Stimulated activated CD8-positive, alpha-beta memory T cell treated with anti-CD3 and anti-CD28 coated beads, Interleukin-12 subunit alpha, Interleukin-12 subunit beta, amount 100 ng/mL, for 24 hours (primary cell): ENCODE results near the gene ERCC3.

Experiments used
- DNase-seq: peaks from one replicate; pipeline ENCODE4 v3.0.0-alpha.2; 2020; ENCODE audit errors: extremely low read depth

The ERCC3 gene

GRCh38 chr2:127293748-127294562, at the start of gene ERCC3:
Gene ERCC3 (minus strand): TSS chr2:127294144. CDS start chr2:127294081, 63 bp downstream.
- DNase-seq: peak; percentile 57

- no peak for DNase-seq
Observed at GRCh38 chr2:127343277-127343676, 49.3 kb upstream of the ERCC3 start.

- DNase-seq: no peak
Observed at GRCh38 chr2:127342101-127342500, 48.2 kb upstream of the ERCC3 start.

GRCh38 chr2:127332335-127332734, 38.4 kb upstream of the ERCC3 start:
- no peak for DNase-seq

- DNase-seq: no peak
Observed at GRCh38 chr2:127330753-127331152, 36.8 kb upstream of the ERCC3 start.

- DNase-seq: no peak
Observed at GRCh38 chr2:127326289-127326945, 32.5 kb upstream of the ERCC3 start.

- DNase-seq: no peak
Observed at GRCh38 chr2:127324635-127325034, 30.7 kb upstream of the ERCC3 start.

- DNase-seq: no peak
Observed at GRCh38 chr2:127321303-127321702, 27.4 kb upstream of the ERCC3 start.

GRCh38 chr2:127320586-127321275, 26.8 kb upstream of the ERCC3 start:
- no peak for DNase-seq

- no peak for DNase-seq
Observed at GRCh38 chr2:127320067-127320466, 26.1 kb upstream of the ERCC3 start.

- no peak for DNase-seq
Observed at GRCh38 chr2:127314193-127314988, 20.4 kb upstream of the ERCC3 start.

- no peak for DNase-seq
Observed at GRCh38 chr2:127313406-127313805, 19.5 kb upstream of the ERCC3 start.

GRCh38 chr2:127310980-127311379, 17.0 kb upstream of the ERCC3 start:
- no peak for DNase-seq

GRCh38 chr2:127309468-127309867, 15.5 kb upstream of the ERCC3 start:
- no peak for DNase-seq

GRCh38 chr2:127308586-127309138, 14.7 kb upstream of the ERCC3 start:
- no peak for DNase-seq

- no peak for DNase-seq
Observed at GRCh38 chr2:127305990-127306585, 12.1 kb upstream of the ERCC3 start.

- DNase-seq: no peak
Observed at GRCh38 chr2:127302168-127302567, 8.2 kb upstream of the ERCC3 start.

GRCh38 chr2:127293386-127293747, 577 bp downstream of the ERCC3 start:
- no peak for DNase-seq

GRCh38 chr2:127288274-127288673, 5.7 kb downstream of the ERCC3 start:
- DNase-seq: no peak

- DNase-seq: no peak
Observed at GRCh38 chr2:127283275-127283674, 10.7 kb downstream of the ERCC3 start.

GRCh38 chr2:127280693-127281092, 13.3 kb downstream of the ERCC3 start:
- no peak for DNase-seq
